Liver (tissue), 9 donors: ENCODE results near the gene WIPF1. TPM values are rescaled to one million over a fixed set of nuclear protein-coding genes. Genes with fewer than 3 reads are reported as not detected.
"Not testable (repeated sequence)": the region's sequence is repeated elsewhere in the genome, so short reads cannot be mapped to it uniquely, and the experiment has no call there.

Source experiments
- DNase-seq: peaks from one replicate; pipeline ENCODE4 v3.0.0-alpha.2; 2017; ENCODE audit warnings: low spot score
- H3K27ac ChIP-seq, 2 donors: one replicate each; pipeline ENCODE4 v1.7.0; 2013; ENCODE audit warnings: inconsistent platforms in 2 of 2, low read length in 2 of 2, control low read depth in 1 of 2, low read depth in 1 of 2, mild to moderate bottlenecking in 1 of 2
- H3K27me3 ChIP-seq, 4 donors: one replicate each; pipeline versions ENCODE4 v1.6.1 to v1.7.0; 2013; ENCODE audit warnings: low read length in 3 of 4, inconsistent platforms in 1 of 4, mild to moderate bottlenecking in 1 of 4, moderate library complexity in 1 of 4; ENCODE audit not compliant: control insufficient read depth in 4 of 4, insufficient read depth in 4 of 4
- H3K36me3 ChIP-seq, 4 donors: one replicate each; pipeline versions ENCODE4 v1.6.1 to v1.7.0; 2013; ENCODE audit warnings: low read length in 3 of 4, mild to moderate bottlenecking in 3 of 4, low read depth in 1 of 4, moderate library complexity in 1 of 4; ENCODE audit not compliant: control insufficient read depth in 4 of 4, insufficient read depth in 3 of 4
- H3K4me1 ChIP-seq, 4 donors: one replicate each; pipeline versions ENCODE4 v1.6.1 to v1.7.0; 2013; ENCODE audit warnings: low read length in 3 of 4, mild to moderate bottlenecking in 3 of 4, moderate library complexity in 1 of 4; ENCODE audit not compliant: control insufficient read depth in 4 of 4, insufficient read depth in 4 of 4
- H3K4me3 ChIP-seq, 3 donors: one replicate each; pipeline versions ENCODE4 v1.6.1 to v1.7.0; 2013; ENCODE audit warnings: low read length in 3 of 3, control low read depth in 1 of 3, low read depth in 1 of 3, mild to moderate bottlenecking in 1 of 3
- H3K9ac ChIP-seq, 2 donors: one replicate each; pipeline ENCODE4 v1.7.0; 2013; ENCODE audit warnings: low read length in 2 of 2, mild to moderate bottlenecking in 2 of 2, moderate library complexity in 2 of 2, control low read depth in 1 of 2, low read depth in 1 of 2
- H3K9me3 ChIP-seq, 4 donors: one replicate each; pipeline versions ENCODE4 v1.6.1 to v1.7.0; 2013; ENCODE audit warnings: low read length in 3 of 4; ENCODE audit not compliant: control insufficient read depth in 4 of 4
- FOXA2 ChIP-seq: IDR thresholded peaks from 2 replicates; pipeline ENCODE4 v1.6.1; 2016; ENCODE audit warnings: antibody characterized with exemption
- HNF4A ChIP-seq, 2 donors: conservative IDR thresholded peaks; 2 replicates each; pipeline ENCODE4 v1.6.1; 2016; ENCODE audit warnings: antibody characterized with exemption in 2 of 2, mild to moderate bottlenecking in 2 of 2
- SP1 ChIP-seq: IDR thresholded peaks from 2 replicates; pipeline ENCODE4 v1.6.1; 2018; ENCODE audit warnings: antibody characterized with exemption, mild to moderate bottlenecking
- TAF1 ChIP-seq: conservative IDR thresholded peaks from 2 replicates; pipeline ENCODE4 v1.6.1; 2016; ENCODE audit warnings: antibody characterized with exemption, mild to moderate bottlenecking
- YY1 ChIP-seq: IDR thresholded peaks from 2 replicates; pipeline ENCODE4 v1.6.1; 2016; ENCODE audit warnings: antibody characterized with exemption, mild to moderate bottlenecking
- WGBS: extraction: QIAGEN DNeasy Blood & Tissue Kit; methylation state at CpG from one replicate; pipeline ENCODE4 v1.1.7; 2013; 5-methylcytosine and 5-hydroxymethylcytosine counted together
- polyA plus RNA-seq, 2 donors: library from polyadenylated mRNA; stranded (reverse) in 1 of 2; unstranded in 1 of 2; fragments of 200-250 nt in 1 of 2; fragments of >200 nt in 1 of 2; fragmentation: Nextera tagmentation in 1 of 2; extraction: Ambion mirVana in 1 of 2; gene quantifications; one replicate each; pipeline versions ENCODE4 v1.2.1 to v1.2.3, GENCODE V29; 2013 to 2015
- total RNA-seq, 2 donors: library from RNA; depleted of rRNA; stranded (reverse); fragments of >200 nt; gene quantifications; one replicate each; pipeline ENCODE4 v1.2.3, GENCODE V29; 2014
- TF ChIP-seq, protein P1 (sequence below): IDR thresholded peaks from 2 replicates; pipeline ENCODE4 v1.6.1; 2016; ENCODE audit warnings: antibody characterized with exemption
- TF ChIP-seq, protein P2 (sequence below): fragments of 150-350 bp; IDR thresholded peaks from 2 replicates; pipeline ENCODE4 v1.5.1; 2017; ENCODE audit warnings: improper control_type of control experiment, low read depth, low read length; ENCODE audit not compliant: missing input control
- TF ChIP-seq, protein P3 (sequence below): IDR thresholded peaks from 2 replicates; pipeline ENCODE4 v1.6.1; 2016; ENCODE audit warnings: antibody characterized with exemption, mild to moderate bottlenecking
- TF ChIP-seq, protein P4 (sequence below): IDR thresholded peaks from 2 replicates; pipeline ENCODE4 v1.6.1; 2016; ENCODE audit warnings: antibody characterized with exemption
- donor health status: healthy.
- donor health status: healthy.
- donor health status: healthy.
- donor health status: healthy.
- donor health status: healthy.

Gene WIPF1
- total and polyA plus RNA-seq, 4 donors = 4.7 to 7.7 (median 6.3) TPM

DNA sequence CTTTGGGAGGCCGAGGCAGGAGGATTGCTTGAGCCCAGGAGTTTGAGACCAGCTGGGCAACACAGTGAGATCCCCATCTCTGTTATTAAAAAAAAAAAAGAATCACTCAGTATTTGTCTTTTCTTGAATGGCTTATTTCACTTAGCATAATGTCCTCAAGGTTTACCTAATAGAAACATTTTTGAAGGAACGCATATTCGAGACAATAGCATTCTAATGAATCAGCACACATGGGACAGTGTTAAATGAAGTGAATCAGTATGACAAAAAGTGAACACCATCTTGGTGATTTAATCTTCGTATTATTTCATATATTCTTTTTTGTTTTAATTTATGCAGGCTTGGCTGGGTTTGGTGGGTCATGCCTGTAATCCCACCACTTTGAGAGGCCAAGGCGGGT, 44.7 kb downstream of the WIPF1 start:
- Histone ChIP-seq H3K9ac (no peak overlapping the region), H3K36me3 (no peaks in the 10 kb centered on the region), H3K4me3 (no peak overlapping the region), H3K9me3 (no peaks in the 10 kb centered on the region), H3K4me1 (peaks cover 0 to 8% (median 4%) of the 10 kb centered on the region in 4 donors), H3K27me3 (no peaks in the 10 kb centered on the region), H3K27ac (no peak overlapping the region)
- TF ChIP-seq YY1 = no peak
- TF ChIP-seq, protein P1, sequence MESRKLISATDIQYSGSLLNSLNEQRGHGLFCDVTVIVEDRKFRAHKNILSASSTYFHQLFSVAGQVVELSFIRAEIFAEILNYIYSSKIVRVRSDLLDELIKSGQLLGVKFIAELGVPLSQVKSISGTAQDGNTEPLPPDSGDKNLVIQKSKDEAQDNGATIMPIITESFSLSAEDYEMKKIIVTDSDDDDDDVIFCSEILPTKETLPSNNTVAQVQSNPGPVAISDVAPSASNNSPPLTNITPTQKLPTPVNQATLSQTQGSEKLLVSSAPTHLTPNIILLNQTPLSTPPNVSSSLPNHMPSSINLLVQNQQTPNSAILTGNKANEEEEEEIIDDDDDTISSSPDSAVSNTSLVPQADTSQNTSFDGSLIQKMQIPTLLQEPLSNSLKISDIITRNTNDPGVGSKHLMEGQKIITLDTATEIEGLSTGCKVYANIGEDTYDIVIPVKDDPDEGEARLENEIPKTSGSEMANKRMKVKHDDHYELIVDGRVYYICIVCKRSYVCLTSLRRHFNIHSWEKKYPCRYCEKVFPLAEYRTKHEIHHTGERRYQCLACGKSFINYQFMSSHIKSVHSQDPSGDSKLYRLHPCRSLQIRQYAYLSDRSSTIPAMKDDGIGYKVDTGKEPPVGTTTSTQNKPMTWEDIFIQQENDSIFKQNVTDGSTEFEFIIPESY = no peak
- no peak for DNase-seq
- 97% methylated on average over 5 of the region's 5 CpGs for WGBS

DNA sequence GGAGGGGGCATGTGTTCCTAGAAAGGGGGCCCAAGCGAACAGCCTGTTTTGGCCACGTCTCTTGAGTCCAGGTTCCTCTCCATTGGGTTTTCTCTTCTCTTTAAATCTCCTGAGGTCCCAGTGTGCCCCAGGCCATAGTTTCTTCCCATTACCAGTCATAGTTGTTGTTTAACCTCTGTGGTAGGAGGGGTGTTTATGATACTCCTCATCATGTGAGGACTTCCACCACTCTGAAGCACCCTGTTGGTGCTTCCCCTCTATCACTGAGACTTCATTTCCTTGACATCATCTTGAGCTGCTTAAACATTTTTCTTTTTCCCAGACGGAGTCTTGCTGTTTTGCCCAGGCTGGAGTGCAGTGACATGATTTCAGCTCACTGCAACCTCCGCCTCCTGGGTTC, 45.9 kb downstream of the WIPF1 start:
- H3K27ac ChIP-seq = no peak overlapping the region
- TF ChIP-seq, protein P2, sequence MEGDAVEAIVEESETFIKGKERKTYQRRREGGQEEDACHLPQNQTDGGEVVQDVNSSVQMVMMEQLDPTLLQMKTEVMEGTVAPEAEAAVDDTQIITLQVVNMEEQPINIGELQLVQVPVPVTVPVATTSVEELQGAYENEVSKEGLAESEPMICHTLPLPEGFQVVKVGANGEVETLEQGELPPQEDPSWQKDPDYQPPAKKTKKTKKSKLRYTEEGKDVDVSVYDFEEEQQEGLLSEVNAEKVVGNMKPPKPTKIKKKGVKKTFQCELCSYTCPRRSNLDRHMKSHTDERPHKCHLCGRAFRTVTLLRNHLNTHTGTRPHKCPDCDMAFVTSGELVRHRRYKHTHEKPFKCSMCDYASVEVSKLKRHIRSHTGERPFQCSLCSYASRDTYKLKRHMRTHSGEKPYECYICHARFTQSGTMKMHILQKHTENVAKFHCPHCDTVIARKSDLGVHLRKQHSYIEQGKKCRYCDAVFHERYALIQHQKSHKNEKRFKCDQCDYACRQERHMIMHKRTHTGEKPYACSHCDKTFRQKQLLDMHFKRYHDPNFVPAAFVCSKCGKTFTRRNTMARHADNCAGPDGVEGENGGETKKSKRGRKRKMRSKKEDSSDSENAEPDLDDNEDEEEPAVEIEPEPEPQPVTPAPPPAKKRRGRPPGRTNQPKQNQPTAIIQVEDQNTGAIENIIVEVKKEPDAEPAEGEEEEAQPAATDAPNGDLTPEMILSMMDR = no peak
- no peak for TF ChIP-seq SP1
- TF ChIP-seq HNF4A (conservative IDR thresholded peaks at IDR 0.05) = no peak
- TF ChIP-seq, protein P3, sequence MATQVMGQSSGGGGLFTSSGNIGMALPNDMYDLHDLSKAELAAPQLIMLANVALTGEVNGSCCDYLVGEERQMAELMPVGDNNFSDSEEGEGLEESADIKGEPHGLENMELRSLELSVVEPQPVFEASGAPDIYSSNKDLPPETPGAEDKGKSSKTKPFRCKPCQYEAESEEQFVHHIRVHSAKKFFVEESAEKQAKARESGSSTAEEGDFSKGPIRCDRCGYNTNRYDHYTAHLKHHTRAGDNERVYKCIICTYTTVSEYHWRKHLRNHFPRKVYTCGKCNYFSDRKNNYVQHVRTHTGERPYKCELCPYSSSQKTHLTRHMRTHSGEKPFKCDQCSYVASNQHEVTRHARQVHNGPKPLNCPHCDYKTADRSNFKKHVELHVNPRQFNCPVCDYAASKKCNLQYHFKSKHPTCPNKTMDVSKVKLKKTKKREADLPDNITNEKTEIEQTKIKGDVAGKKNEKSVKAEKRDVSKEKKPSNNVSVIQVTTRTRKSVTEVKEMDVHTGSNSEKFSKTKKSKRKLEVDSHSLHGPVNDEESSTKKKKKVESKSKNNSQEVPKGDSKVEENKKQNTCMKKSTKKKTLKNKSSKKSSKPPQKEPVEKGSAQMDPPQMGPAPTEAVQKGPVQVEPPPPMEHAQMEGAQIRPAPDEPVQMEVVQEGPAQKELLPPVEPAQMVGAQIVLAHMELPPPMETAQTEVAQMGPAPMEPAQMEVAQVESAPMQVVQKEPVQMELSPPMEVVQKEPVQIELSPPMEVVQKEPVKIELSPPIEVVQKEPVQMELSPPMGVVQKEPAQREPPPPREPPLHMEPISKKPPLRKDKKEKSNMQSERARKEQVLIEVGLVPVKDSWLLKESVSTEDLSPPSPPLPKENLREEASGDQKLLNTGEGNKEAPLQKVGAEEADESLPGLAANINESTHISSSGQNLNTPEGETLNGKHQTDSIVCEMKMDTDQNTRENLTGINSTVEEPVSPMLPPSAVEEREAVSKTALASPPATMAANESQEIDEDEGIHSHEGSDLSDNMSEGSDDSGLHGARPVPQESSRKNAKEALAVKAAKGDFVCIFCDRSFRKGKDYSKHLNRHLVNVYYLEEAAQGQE = no peak
- no peak for TF ChIP-seq FOXA2
- TF ChIP-seq, protein P4, sequence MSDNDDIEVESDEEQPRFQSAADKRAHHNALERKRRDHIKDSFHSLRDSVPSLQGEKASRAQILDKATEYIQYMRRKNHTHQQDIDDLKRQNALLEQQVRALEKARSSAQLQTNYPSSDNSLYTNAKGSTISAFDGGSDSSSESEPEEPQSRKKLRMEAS = no peak
- TF ChIP-seq TAF1 = no peak
- WGBS = 96% methylated on average over 4 of the region's 4 CpGs
- DNase-seq = no peak
- no peaks in the 10 kb centered on the region for H3K27me3 ChIP-seq
- no peaks in the 10 kb centered on the region for H3K9me3 ChIP-seq
- peaks cover 0 to 8% (median 4%) of the 10 kb centered on the region in 4 donors for H3K4me1 ChIP-seq
- no peaks in the 10 kb centered on the region for H3K36me3 ChIP-seq
- no peak overlapping the region for H3K4me3 ChIP-seq
- H3K9ac ChIP-seq = no peak overlapping the region

DNA sequence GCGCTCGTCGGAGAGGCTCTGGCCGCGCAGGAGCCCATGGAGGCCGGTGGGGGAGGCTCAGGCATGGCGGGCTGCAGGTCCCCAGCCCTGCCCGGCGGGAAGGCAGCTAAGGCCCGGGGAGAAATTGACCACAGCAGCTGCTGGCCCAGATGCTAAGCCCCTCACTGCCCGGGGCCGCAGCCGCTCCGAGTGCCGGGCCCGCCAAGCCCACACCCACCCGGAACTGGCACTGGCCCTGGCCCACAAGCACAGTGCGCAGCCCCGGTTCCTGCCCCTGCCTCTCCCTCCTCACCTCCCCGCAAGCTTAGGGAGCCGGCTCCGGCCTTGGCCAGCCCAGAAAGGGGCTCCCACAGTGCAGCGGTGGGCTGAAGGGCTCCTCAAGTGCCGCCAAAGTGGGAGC, 49.0 kb downstream of the WIPF1 start:
- H3K27me3 ChIP-seq, DNase-seq, H3K4me3 ChIP-seq, H3K4me1 ChIP-seq, H3K9me3 ChIP-seq, H3K36me3 ChIP-seq, H3K27ac ChIP-seq, H3K9ac ChIP-seq: not testable (repeated sequence)
- WGBS = 87% methylated on average over 24 of the region's 24 CpGs

DNA sequence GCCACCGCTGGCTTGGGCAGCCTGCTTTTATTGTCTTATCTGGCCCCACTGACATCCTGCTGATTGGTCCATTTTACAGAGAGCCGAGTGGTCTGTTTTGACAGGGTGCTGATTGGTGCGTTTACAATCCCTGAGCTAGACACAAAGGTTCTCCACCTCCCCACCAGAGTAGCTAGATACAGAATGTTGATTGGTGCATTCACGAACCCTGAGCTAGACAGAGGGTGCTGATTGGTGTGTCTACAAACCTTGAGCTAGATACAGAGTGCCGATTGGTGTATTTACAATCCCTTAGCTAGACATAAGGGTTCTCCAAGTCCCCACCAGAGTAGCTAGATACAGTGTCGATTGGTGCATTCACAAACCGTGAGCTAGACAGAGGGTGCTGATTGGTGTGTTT, 49.6 kb downstream of the WIPF1 start:
- H3K27me3 ChIP-seq, H3K27ac ChIP-seq, H3K4me1 ChIP-seq, H3K9me3 ChIP-seq, H3K36me3 ChIP-seq, H3K4me3 ChIP-seq, H3K9ac ChIP-seq, DNase-seq: not testable (repeated sequence)
- 95% methylated on average over 7 of the region's 7 CpGs for WGBS
